ENCODE data around the gene COMMD1.

COMMD1 gene

DNA sequence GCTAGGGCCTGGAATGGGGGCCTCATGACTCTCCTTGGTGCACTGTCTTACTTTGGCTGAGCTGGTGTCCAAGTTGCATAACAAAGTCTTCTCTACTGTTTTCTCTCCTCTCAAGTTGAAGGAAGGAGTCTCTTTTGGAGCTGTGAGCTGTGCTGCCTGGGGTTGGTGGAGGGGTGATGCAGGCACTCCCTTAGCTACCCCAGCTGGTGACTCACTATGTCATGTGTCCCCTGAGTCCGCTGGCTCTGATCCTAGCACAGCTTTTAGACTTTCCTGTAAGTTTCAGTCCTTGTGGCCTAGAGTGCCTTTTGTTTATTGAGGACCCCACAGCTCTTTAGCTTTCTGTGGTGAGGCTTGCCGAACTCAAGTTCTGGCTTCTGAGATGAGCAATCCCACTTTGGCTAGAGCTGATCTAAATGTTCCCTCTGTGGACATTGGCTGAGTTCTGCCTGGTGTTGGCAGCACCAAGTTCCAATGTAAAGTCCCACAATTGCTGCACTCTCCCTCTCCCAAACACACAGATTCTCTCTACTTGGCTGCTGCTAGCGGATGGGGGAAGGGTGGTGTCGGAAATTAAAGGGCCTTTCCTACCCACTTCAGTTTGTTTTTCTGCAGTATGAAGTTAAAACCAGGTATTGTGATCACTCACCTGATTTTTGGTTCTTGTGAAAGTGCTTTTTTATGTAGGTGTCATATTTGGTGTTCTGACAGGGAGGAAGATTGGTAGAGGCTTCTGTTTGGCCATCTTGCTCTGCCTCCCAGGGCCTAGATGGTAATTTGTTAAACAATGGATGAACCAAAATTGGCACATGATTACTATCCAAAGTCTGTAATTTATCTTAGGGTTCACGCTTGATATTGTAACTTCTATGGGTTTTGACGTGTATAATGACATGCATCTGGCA is 83.2 kb downstream of the COMMD1 start:
- TF ChIP-seq EZH2phosphoT487 (IDR thresholded peaks at IDR 0.05; ENCODE audit: low read length): no peak
- TF ChIP-seq, protein P1, sequence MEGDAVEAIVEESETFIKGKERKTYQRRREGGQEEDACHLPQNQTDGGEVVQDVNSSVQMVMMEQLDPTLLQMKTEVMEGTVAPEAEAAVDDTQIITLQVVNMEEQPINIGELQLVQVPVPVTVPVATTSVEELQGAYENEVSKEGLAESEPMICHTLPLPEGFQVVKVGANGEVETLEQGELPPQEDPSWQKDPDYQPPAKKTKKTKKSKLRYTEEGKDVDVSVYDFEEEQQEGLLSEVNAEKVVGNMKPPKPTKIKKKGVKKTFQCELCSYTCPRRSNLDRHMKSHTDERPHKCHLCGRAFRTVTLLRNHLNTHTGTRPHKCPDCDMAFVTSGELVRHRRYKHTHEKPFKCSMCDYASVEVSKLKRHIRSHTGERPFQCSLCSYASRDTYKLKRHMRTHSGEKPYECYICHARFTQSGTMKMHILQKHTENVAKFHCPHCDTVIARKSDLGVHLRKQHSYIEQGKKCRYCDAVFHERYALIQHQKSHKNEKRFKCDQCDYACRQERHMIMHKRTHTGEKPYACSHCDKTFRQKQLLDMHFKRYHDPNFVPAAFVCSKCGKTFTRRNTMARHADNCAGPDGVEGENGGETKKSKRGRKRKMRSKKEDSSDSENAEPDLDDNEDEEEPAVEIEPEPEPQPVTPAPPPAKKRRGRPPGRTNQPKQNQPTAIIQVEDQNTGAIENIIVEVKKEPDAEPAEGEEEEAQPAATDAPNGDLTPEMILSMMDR (IDR thresholded peaks at IDR 0.05; ENCODE audit: low read length): no peak
- no peak for TF ChIP-seq EZH2 (optimal IDR thresholded peaks at IDR 0.05; ENCODE audit: low read depth, low read length)
- H2AFZ ChIP-seq (ENCODE audit: low read length): no peak overlapping the region
- H3K4me2 ChIP-seq (ENCODE audit: low read depth, low read length): no peak overlapping the region
- DNase-seq: no peak
- no peak overlapping the region for H3K4me3 ChIP-seq (ENCODE audit: low read length)
- no peaks in the 10 kb centered on the region for H3K9me3 ChIP-seq (replicated peaks; ENCODE audit: insufficient read depth, low read length)
- no peaks in the 10 kb centered on the region for H3K4me1 ChIP-seq (ENCODE audit: low read length)
- H3K27me3 ChIP-seq (replicated peaks; ENCODE audit: insufficient read depth, low read length): no peaks in the 10 kb centered on the region
- no peaks in the 10 kb centered on the region; the same call in 1 of the 2 replicates for H4K20me1 ChIP-seq (ENCODE audit: insufficient read depth, low read length)
- H3K9ac ChIP-seq (ENCODE audit: low read length): no peak overlapping the region
- H3K9me2 ChIP-seq (replicated peaks; ENCODE audit: insufficient read depth, low read length): no peaks in the 10 kb centered on the region
- H3F3A ChIP-seq (ENCODE audit: insufficient read depth, low read length): no peaks in the 10 kb centered on the region
- no peaks in the 10 kb centered on the region for H3K36me3 ChIP-seq (replicated peaks; ENCODE audit: insufficient read depth, low read length)
- no peak overlapping the region for H3K27ac ChIP-seq (ENCODE audit: low read length)
- H3K79me2 ChIP-seq (ENCODE audit: low read length): no peaks in the 10 kb centered on the region

DNA sequence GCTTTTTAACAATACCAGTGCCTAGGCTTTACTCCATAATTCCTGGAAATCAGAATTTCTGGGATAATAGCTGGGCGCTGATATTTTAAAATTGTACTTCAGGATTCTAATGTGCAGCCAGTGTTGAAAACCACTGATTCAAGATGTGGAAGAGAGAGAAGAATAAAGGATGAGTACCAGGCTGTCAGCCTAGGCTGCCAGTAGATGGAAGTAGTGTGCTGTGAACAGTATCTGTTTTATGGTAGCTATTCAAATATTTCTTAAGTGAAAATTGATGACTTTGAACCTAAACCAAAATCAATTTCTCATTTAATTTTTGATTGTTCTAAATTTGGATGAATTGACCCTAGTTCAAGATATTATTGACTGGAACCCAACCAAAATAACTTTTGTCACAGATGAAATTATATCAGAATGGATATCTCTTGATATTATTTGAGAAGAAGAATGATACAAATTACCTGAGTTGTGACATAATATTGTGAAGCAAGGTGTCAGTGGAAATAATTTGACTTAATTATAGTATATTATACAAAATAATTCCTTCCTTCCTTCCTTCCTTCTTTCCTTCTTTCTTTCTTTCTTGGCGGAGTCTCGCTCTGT is 88.0 kb downstream of the COMMD1 start:
- Histone ChIP-seq H3F3A (ENCODE audit: insufficient read depth, low read length) (no peaks in the 10 kb centered on the region), H3K4me3 (ENCODE audit: low read length) (no peak overlapping the region), H3K9ac (ENCODE audit: low read length) (no peak overlapping the region), H4K20me1 (ENCODE audit: insufficient read depth, low read length) (no peaks in the 10 kb centered on the region; the same call in 1 of the 2 replicates), H2AFZ (ENCODE audit: low read length) (no peak overlapping the region), H3K36me3 (replicated peaks; ENCODE audit: insufficient read depth, low read length) (no peaks in the 10 kb centered on the region), H3K27ac (ENCODE audit: low read length) (no peak overlapping the region), H3K4me1 (ENCODE audit: low read length) (no peaks in the 10 kb centered on the region), H3K4me2 (ENCODE audit: low read depth, low read length) (no peak overlapping the region), H3K9me2 (replicated peaks; ENCODE audit: insufficient read depth, low read length) (no peaks in the 10 kb centered on the region), H3K79me2 (ENCODE audit: low read length) (no peaks in the 10 kb centered on the region), H3K9me3 (replicated peaks; ENCODE audit: insufficient read depth, low read length) (no peaks in the 10 kb centered on the region), H3K27me3 (replicated peaks; ENCODE audit: insufficient read depth, low read length) (no peaks in the 10 kb centered on the region)
- DNase-seq: peak; percentile 35
- TF ChIP-seq, protein P1 (IDR thresholded peaks at IDR 0.05; ENCODE audit: low read length): peak; percentile 74
- TF ChIP-seq EZH2phosphoT487 (IDR thresholded peaks at IDR 0.05; ENCODE audit: low read length) (no peak), EZH2 (optimal IDR thresholded peaks at IDR 0.05; ENCODE audit: low read depth, low read length) (no peak)

DNA sequence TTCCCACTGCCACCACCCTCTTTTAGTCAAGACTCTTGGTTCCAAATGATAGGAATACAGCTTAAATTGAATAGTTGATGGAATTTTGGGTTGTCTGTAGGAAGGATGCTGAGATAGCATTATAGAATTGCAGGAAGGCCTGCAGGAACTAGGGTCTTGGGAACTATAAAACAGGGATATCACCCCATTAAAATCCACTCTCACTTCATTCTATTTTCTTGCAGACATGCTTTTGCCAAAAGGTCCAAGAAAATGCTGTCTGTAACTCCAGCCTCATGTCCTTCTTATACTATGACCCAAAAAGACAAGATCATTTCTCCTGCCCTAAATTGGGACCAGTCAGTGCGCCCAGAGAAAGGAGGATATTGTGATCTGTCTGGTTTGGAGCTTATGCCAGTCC is 89.1 kb downstream of the COMMD1 start:
- H3K27me3 ChIP-seq (replicated peaks; ENCODE audit: insufficient read depth, low read length): no peaks in the 10 kb centered on the region
- H3K4me2 ChIP-seq (ENCODE audit: low read depth, low read length): no peak overlapping the region

More for the DNA sequence above, 89.1 kb downstream of the COMMD1 start:
- H3K36me3 ChIP-seq (replicated peaks; ENCODE audit: insufficient read depth, low read length): no peaks in the 10 kb centered on the region
- H3K4me1 ChIP-seq (ENCODE audit: low read length): no peaks in the 10 kb centered on the region
- no peaks in the 10 kb centered on the region for H3F3A ChIP-seq (ENCODE audit: insufficient read depth, low read length)
- TF ChIP-seq EZH2 (optimal IDR thresholded peaks at IDR 0.05; ENCODE audit: low read depth, low read length) (no peak), EZH2phosphoT487 (IDR thresholded peaks at IDR 0.05; ENCODE audit: low read length) (no peak)
- TF ChIP-seq, protein P1 (IDR thresholded peaks at IDR 0.05; ENCODE audit: low read length): no peak
- DNase-seq: no peak
- no peak overlapping the region for H3K9ac ChIP-seq (ENCODE audit: low read length)
- H3K4me3 ChIP-seq (ENCODE audit: low read length): no peak overlapping the region
- H3K9me3 ChIP-seq (replicated peaks; ENCODE audit: insufficient read depth, low read length): no peaks in the 10 kb centered on the region
- no peaks in the 10 kb centered on the region; the same call in 1 of the 2 replicates for H4K20me1 ChIP-seq (ENCODE audit: insufficient read depth, low read length)
- H3K9me2 ChIP-seq (replicated peaks; ENCODE audit: insufficient read depth, low read length): no peaks in the 10 kb centered on the region
- H2AFZ ChIP-seq (ENCODE audit: low read length): no peak overlapping the region
- no peaks in the 10 kb centered on the region for H3K79me2 ChIP-seq (ENCODE audit: low read length)
- no peak overlapping the region for H3K27ac ChIP-seq (ENCODE audit: low read length)
